Measurements from ENCODE around the gene PRKCE. TPM values are rescaled to one million over a fixed set of nuclear protein-coding genes. Genes with fewer than 3 reads are reported as not detected.
"Not testable (repeated sequence)": the region's sequence is repeated elsewhere in the genome, so short reads cannot be mapped to it uniquely, and the experiment has no call there.

The PRKCE gene
- total RNA-seq, 2 experiments from 2014 or later: 24.9 to 26.2 TPM

DNA sequence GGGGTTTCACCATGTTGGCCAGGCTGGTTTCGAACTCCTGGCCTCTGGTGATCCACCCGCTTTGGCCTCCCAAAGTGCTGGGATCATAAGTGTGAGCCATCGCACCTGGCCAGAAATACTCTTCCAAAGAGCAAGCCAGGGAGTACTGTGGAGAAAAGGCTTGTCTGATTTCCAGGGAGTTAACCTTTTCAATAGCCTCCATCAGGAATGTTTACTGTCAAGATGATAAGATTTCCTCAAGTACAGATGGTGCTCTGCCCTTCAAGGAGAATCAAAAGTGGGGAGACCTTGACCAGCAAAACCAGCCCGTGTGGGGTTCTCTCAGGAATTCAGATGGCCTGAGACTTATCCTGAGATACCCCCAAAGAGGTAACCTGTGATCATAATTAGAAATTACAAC is 237.2 kb downstream of the PRKCE start:
- Mint-ChIP-seq H3K9me3 (no peaks in the 10 kb centered on the region), H3K4me3 (no peak overlapping the region), H3K27ac (peak overlapping the region; percentile 22), H3K4me1 (ENCODE audit: low read depth) (peaks cover 55% of the 10 kb centered on the region), H3K27me3 (no peaks in the 10 kb centered on the region), H3K36me3 (ENCODE audit: low read depth) (no peaks in the 10 kb centered on the region)
- Histone ChIP-seq H3K36me3 (ENCODE audit: insufficient read depth, low read length) (no peaks in the 10 kb centered on the region), H3K4me1 (ENCODE audit: insufficient read depth, low read length) (peaks cover 35% of the 10 kb centered on the region), H3K4me3 (ENCODE audit: low read length) (no peak overlapping the region), H3K27me3 (ENCODE audit: control insufficient read depth in 1 of 2, insufficient read depth in 2 of 2, low read length in 2 of 2) (no peaks in the 10 kb centered on the region), H3K27ac (ENCODE audit: low read depth in 1 of 2, low read length in 2 of 2) (no peak overlapping the region), H3K9me3 (ENCODE audit: control insufficient read depth in 1 of 2, insufficient read depth in 1 of 2, low read length in 2 of 2) (no peaks in the 10 kb centered on the region)
- CTCF ChIA-PET: no interaction called here
- ATAC-seq (ENCODE audit: poor library complexity): no peak
- POLR2A ChIA-PET: no interaction called here
- TF ChIP-seq, protein P1, sequence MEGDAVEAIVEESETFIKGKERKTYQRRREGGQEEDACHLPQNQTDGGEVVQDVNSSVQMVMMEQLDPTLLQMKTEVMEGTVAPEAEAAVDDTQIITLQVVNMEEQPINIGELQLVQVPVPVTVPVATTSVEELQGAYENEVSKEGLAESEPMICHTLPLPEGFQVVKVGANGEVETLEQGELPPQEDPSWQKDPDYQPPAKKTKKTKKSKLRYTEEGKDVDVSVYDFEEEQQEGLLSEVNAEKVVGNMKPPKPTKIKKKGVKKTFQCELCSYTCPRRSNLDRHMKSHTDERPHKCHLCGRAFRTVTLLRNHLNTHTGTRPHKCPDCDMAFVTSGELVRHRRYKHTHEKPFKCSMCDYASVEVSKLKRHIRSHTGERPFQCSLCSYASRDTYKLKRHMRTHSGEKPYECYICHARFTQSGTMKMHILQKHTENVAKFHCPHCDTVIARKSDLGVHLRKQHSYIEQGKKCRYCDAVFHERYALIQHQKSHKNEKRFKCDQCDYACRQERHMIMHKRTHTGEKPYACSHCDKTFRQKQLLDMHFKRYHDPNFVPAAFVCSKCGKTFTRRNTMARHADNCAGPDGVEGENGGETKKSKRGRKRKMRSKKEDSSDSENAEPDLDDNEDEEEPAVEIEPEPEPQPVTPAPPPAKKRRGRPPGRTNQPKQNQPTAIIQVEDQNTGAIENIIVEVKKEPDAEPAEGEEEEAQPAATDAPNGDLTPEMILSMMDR (IDR thresholded peaks at IDR 0.05): no peak
- intact Hi-C loops (cut with DNase I, micrococcal nuclease): no loop called here
- no peak for DNase-seq

GRCh38 chr2:45889053-45889452 is 237.6 kb downstream of the PRKCE start:
- Mint-ChIP-seq H3K4me1 (ENCODE audit: low read depth) (peaks cover 57% of the 10 kb centered on the region), H3K9me3 (no peaks in the 10 kb centered on the region), H3K36me3 (ENCODE audit: low read depth) (no peaks in the 10 kb centered on the region), H3K4me3 (peak overlapping the region; percentile 5), H3K27me3 (no peaks in the 10 kb centered on the region), H3K27ac (peak overlapping the region; percentile 22)
- peaks cover 33% of the 10 kb centered on the region for H3K4me1 ChIP-seq (ENCODE audit: insufficient read depth, low read length)
- DNase-seq (peak in 13 of 14 experiments; percentile 4 to 69 (median 33)), ATAC-seq (ENCODE audit: poor library complexity) (peak; percentile 95)
- no peaks in the 10 kb centered on the region for H3K27me3 ChIP-seq (ENCODE audit: control insufficient read depth in 1 of 2, insufficient read depth in 2 of 2, low read length in 2 of 2)
- TF ChIP-seq, protein P1 (IDR thresholded peaks at IDR 0.05): no peak
- H3K36me3 ChIP-seq (ENCODE audit: insufficient read depth, low read length): no peaks in the 10 kb centered on the region
- H3K4me3 ChIP-seq (ENCODE audit: low read length): no peak overlapping the region
- H3K27ac ChIP-seq (ENCODE audit: low read depth in 1 of 2, low read length in 2 of 2): no peak overlapping the region
- ChIA-PET POLR2A (no interaction called here), CTCF (no interaction called here)
- H3K9me3 ChIP-seq (ENCODE audit: control insufficient read depth in 1 of 2, insufficient read depth in 1 of 2, low read length in 2 of 2): no peaks in the 10 kb centered on the region
- intact Hi-C loops (cut with DNase I, micrococcal nuclease): no loop called here

- Histone ChIP-seq H3K4me1 (ENCODE audit: insufficient read depth, low read length) (peaks cover 33% of the 10 kb centered on the region), H3K27me3 (ENCODE audit: control insufficient read depth in 1 of 2, insufficient read depth in 2 of 2, low read length in 2 of 2) (no peaks in the 10 kb centered on the region), H3K36me3 (ENCODE audit: insufficient read depth, low read length) (no peaks in the 10 kb centered on the region), H3K9me3 (ENCODE audit: control insufficient read depth in 1 of 2, insufficient read depth in 1 of 2, low read length in 2 of 2) (no peaks in the 10 kb centered on the region), H3K27ac (ENCODE audit: low read depth in 1 of 2, low read length in 2 of 2) (no peak overlapping the region), H3K4me3 (ENCODE audit: low read length) (no peak overlapping the region)
- POLR2A ChIA-PET: no interaction called here
- H3K27ac Mint-ChIP-seq: peak overlapping the region; percentile 71
- DNase-seq: peak in 2 of 14 experiments; percentile 23 to 25
- H3K4me3 Mint-ChIP-seq: no peak overlapping the region
- TF ChIP-seq, protein P1 (IDR thresholded peaks at IDR 0.05): no peak
- no peaks in the 10 kb centered on the region for H3K36me3 Mint-ChIP-seq (ENCODE audit: low read depth)
- H3K9me3 Mint-ChIP-seq: no peaks in the 10 kb centered on the region
- no peak for ATAC-seq (ENCODE audit: poor library complexity)
- CTCF ChIA-PET: no interaction called here
- intact Hi-C loops (cut with DNase I, micrococcal nuclease): loop anchor here in 1 of 2 experiments (2.0 kb wide), 1 partner anchor 29 kb away; no protein-coding TSS in a partner anchor
- peaks cover 61% of the 10 kb centered on the region for H3K4me1 Mint-ChIP-seq (ENCODE audit: low read depth)
- no peaks in the 10 kb centered on the region for H3K27me3 Mint-ChIP-seq
Observed at GRCh38 chr2:45889620-45890370, 238.3 kb downstream of the PRKCE start.

GRCh38 chr2:45890371-45890646 is 238.8 kb downstream of the PRKCE start:
- H3K36me3 Mint-ChIP-seq (ENCODE audit: low read depth); H3K27me3 ChIP-seq (ENCODE audit: control insufficient read depth in 1 of 2, insufficient read depth in 2 of 2, low read length in 2 of 2); ATAC-seq (ENCODE audit: poor library complexity); DNase-seq; H3K36me3 ChIP-seq (ENCODE audit: insufficient read depth, low read length); CTCF ChIA-PET; H3K9me3 ChIP-seq (ENCODE audit: control insufficient read depth in 1 of 2, insufficient read depth in 1 of 2, low read length in 2 of 2); H3K27me3 Mint-ChIP-seq; H3K9me3 Mint-ChIP-seq; H3K4me3 ChIP-seq (ENCODE audit: low read length); H3K4me3 Mint-ChIP-seq: not testable (repeated sequence)
- intact Hi-C loops (cut with DNase I, micrococcal nuclease): loop anchor here in 1 of 2 experiments (2.0 kb wide), 1 partner anchor 30 kb away; no protein-coding TSS in a partner anchor
- peaks cover 33% of the 10 kb centered on the region for H3K4me1 ChIP-seq (ENCODE audit: insufficient read depth, low read length)
- H3K27ac ChIP-seq (ENCODE audit: low read depth in 1 of 2, low read length in 2 of 2): peak overlapping the region in 1 of 2 donors; percentile 34
- POLR2A ChIA-PET: interaction anchor here (1.1 to 1.6 kb wide), 2 partner anchors 30 to 32 kb away, joined by 4 to 5 read pairs; no protein-coding TSS in a partner anchor
- peaks cover 61% of the 10 kb centered on the region for H3K4me1 Mint-ChIP-seq (ENCODE audit: low read depth)
- peak overlapping the region; percentile 71 for H3K27ac Mint-ChIP-seq
